Hypothalamus (tissue), 51 donors: ENCODE data around the gene NT5DC1.

Source experiments
- DNase-seq, 51 donors: peaks; one replicate each; lab custom pipeline; 2025; lab: John Stamatoyannopoulos, UW

NT5DC1 gene

DNA sequence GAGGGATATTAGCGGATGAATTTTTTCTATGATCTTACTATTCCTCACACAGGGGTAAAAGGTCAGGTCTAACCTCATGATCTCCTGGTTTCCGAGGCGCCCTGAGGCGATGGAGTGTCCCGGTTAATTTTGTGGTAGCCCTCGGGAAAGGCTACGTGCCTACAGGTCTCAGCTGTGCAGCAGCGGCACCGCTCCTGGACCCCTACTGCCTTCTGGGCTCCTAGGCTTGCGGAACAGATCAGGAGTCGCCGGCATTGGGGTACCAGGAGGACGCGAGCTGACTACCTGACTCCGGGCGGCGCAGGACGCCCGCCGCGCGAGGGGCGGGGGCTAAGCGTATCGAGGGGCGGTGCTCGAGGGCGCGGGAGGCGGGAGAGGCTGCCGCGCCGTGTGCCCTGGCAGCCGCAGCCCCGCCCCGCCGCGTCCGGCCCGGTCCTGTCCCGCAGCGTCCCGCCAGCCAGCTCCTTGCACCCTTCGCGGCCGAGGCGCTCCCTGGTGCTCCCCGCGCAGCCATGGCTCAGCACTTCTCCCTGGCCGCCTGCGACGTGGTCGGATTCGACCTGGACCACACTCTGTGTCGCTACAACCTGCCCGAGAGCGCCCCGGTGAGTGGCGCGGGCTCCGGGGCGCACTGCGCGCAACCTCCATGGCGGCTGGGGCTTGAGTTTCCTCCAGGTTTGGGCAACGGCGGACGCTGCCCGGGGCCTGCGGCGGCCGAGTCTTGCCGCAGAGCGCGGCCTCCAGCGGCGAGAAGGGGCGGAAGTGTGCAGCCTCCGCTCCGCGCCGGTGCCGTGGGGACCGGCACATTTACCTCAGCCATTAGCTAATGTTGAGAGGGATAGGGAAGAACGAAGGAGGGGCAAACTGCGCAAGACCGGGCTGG is at the start of gene NT5DC1:
NT5DC1 (plus strand) TSS at position 435 of the 883 bp plus-strand sequence; CDS start at position 513, 78 bp downstream.
- peak in 49 of 51 donors; percentile 43 to 94 (median 76) for DNase-seq

DNA sequence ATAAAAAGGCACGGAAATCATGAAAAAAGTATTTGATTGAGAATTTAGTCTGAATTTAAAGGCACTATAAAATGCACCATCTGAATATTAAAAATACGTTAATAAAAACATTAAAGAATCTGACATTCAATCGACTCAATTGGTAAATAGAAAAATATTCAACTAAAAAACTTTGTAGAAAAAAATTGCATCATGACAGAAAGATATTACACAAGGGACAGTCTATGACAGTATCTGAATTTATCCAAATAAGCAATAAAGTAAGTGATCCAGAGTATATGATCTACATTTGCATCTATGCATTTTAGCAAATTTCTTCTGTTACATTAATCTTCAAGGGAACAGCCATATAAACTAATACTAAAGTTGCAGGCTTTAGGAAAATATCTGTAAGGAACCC is 49.4 kb upstream of the NT5DC1 start:
- no peak for DNase-seq

- DNase-seq: no peak
Measured at GRCh38 chr6:116055513-116055912, 45.1 kb upstream of the NT5DC1 start.

DNA sequence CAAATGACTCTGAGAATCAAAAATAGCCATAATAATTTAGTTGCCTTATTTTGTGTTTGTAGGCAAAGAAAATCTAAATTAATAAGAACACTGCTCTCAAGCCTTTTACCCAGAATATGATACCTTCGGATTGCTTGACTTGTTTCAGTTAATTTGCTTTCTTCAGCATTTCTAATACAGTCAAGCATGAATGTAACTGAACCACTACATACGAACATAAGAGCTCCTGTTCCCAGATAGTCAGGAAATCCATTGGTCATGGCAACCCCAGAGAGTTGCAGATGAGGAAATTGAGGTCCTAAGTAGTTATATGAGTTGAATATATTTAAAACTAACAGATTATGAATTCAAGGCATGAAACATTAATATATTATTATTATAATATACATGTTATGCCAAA is 42.9 kb upstream of the NT5DC1 start:
- DNase-seq: no peak

DNA sequence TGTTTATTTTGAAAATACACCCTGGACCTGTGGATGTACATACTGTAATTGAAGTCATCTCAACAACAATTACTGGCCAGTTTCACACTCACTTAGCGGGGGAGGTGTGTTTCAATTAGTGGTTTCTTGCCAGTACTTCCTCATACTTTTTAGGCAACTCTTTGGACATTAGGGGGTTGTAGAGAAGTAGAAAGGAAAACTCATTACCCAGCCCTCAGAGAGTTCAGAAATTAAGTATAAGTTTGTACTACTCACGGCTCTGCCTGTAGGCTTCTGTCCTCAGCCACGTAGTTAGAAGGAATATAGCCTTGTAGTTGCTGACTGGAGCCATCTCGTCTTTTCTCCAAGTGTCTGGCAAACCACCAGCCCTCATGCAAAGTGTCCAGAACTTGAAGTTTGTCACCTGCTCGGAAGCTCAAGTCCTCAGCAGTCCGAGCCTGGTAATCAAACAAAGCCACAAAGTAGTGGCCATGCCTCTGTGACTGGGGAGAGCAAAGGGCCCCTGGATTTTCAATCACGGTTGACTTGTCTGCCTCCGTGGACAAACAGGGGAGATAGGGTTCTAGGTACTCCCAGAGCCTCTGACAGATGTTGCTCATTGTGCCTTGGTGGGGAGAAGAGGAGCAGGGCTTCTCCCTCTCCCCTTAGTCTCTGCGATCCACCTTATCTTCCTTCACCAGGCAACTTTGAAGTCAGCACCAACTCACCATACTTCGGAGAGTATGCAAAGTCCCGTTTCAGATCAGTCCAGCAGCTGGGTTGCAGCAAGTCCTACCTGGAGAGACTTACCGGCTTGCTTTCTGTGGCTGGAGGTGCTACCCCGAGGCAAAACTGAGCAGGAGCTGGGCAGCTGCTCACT is 40.7 kb upstream of the NT5DC1 start:
- no peak for DNase-seq

- peak in 1 of 51 donors; percentile 21 for DNase-seq
Measured at GRCh38 chr6:116060572-116061283, 39.9 kb upstream of the NT5DC1 start, which contains the start of gene FRK. Gene FRK, minus strand, starts transcription at chr6:116060891. Its CDS starts 580 bp downstream, at chr6:116060311.

GRCh38 chr6:116062496-116062895 is 38.2 kb upstream of the NT5DC1 start:
- no peak for DNase-seq

DNA sequence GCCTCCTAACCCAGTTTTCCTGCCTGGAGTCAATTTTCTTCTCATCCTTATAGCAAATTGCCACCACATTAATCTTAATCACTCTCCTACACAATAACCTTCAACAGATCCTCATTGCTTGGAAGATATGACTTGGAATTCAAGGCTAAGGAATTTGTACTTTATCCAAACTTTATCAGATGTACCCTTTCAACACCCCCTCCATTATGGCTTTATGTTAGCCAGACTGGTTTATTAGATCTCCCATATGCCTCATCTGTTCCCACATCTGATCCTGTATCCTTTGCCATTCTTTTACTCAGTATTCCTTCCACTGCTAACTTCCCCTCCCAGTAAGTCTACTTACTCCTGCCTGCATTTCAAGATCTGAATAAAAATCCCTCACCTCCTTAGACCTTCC is 36.0 kb upstream of the NT5DC1 start:
- DNase-seq: no peak

DNA sequence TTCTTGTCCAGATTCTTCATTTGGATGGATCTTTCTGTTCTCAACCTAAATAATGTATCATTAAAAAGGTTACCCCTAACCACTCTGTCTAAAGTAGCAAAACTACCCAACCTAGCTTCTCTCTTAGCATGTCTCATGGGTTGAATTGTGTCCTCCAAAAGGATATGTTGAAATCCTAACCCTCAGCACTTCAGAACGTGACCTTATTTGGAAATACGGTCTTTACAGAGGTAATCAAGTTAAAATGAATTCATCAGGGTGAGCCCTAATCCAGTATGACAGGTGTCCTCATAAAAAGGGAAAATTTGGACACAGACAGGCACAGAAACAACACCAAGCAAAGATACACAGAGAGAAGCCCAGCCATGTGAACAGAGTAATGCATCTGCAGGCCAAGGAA is 33.9 kb upstream of the NT5DC1 start:
- DNase-seq: no peak

DNA sequence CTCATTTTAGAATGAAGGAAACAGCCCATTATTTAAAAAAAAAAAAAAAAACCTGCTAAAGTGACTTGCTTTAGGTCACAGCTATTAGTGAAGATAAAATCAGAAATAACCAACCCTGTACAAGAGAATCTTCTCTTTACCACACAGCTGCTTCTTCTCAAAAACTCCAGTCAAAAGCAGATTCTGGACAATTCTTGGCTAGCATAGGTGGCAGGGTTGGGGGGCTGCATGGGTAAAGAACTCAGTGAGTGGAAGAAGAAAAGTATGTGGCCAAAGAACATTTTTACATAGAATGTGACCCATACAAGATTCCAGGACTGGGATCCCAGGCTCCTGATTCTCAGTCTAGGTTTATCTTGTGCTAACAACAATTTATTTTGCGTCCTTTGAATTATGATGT is 30.6 kb upstream of the NT5DC1 start:
- no peak for DNase-seq

DNA sequence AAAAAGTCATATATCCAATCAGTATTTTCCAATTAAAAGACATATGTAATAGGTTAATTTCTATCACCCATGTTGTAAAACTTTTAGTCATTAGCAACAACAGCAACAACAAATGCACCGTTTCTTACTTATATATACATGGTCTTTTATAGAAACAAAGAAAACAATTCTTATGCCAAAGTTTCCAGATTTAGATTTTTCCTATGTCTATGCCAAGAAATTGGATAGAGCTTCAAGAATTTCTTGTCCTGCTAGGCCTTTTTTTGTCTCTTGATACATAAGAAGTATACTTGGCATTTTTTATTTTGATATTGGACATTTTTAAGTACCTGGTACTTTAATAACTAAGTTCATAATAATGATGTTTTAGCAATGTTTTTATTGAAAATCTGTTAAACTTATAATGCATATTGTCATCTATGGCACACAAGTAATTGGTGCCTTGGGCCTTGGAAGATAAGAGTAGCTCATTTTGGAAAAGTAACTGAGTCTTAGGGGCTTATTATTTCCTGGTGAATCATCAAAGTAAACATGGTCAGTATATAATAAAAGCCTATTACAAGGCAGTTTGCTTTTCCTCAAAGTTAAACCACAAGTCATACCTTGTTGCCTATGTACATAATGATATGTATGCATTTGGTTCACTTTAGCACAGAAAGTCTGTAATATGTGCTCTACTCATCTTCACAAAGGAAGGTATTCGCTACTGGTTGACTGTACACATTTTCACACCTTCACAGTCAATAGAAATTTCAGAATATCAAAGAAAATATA is 29.9 kb upstream of the NT5DC1 start:
- DNase-seq: no peak

DNA sequence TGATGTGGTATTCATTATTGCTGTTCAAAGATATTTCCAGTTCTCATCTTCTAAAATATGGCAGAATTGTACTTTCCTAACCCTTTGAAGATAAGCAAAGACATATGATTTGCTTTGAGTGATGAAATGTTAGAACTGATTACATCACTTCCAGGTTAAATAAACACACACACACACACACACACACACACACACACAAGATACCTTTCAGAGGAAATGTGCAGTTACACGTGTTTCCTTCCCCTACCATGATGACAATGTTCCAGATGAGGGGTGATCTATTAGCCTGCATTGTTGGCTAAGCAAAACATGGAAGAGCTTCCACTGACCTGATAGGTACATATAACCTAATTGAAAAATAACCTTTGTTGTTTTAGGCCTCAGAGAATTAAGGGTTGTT is 28.3 kb upstream of the NT5DC1 start:
- DNase-seq: no peak

- DNase-seq: no peak
Measured at GRCh38 chr6:116073765-116074440, 26.8 kb upstream of the NT5DC1 start.

- DNase-seq: no peak
Measured at GRCh38 chr6:116074732-116075390, 25.8 kb upstream of the NT5DC1 start.

DNA sequence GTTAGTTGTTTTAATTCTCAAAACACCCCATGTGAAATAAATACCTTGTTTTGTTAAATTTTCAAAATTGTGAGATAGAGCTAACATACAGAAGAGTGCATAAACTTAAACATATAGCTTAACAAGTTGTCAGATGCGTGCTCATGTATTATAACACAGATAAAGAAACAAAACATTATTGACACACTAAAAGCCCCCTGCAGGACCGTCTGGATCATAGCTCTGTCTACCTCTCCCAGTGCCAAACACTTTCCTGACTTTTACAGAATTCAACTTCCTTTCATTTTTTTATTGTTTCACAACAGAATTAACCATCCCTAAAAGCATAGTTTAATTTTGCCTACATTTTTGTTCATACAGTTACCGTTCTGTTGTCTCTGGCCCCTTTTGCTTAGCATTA is 22.1 kb upstream of the NT5DC1 start:
- no peak for DNase-seq

DNA sequence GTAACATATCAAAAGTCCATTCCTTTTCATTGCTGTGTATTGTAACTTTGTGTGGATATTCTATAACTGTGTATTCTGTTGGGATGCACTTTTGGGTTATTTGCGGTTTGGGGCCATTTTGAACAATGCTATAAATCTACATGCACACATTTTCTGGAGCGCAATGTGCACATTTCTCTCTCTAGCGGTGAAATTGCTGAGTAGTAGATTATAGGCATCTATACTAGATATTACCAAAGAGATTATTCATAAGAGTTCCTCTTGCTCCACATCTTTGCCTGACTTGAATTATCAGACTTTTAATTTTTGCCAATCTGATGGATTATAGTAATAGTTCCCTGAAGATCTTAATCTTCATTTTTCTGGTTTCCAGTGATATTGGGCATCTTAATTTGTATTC is 21.7 kb upstream of the NT5DC1 start:
- no peak for DNase-seq

DNA sequence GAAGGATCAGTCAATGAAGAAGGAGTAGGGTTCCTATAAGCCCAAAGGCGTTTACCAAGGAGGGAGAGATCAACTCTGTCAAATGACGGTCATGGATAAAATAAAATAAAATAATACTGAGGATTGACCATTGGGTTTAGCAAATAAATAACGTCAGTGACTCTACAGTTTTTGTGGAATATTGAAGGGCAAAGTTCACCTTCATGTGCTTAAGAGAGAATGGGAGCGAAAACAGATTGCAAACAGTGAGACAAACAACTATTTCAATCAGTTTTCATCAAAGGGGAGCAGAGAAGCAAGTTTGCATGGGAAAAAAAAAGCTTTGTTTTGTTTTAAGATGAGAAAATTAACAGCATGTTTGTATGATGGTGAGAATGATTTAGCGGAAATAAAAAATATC is 17.6 kb upstream of the NT5DC1 start:
- no peak for DNase-seq

DNA sequence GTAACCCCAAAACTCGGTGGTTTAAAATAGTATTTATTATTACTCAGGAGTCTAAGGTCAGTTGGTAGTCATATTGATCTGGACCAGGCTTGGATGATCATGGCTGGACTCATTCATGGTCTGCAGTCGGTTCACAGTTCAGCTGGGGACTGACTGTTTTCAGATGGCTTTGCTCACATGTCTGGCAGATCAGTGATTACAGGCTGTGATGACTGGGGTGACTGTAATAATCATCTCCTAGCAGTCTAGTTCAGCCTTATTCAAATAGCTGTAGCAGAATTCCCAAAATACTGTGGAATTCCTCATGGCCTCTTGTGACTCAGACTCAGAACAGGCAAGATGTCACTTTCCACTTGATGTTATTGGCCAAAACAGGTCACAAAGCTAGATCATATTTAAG is 16.4 kb upstream of the NT5DC1 start:
- no peak for DNase-seq

GRCh38 chr6:116087437-116088027 is 13.1 kb upstream of the NT5DC1 start:
- DNase-seq: no peak
